GM12878 (cell line): ENCODE data around the gene SGPP2. TPM values are rescaled to one million over a fixed set of nuclear protein-coding genes. Genes with fewer than 3 reads are reported as not detected.

Experiments
- ATAC-seq: fragments of 200-7000 bp; cut with Tn5 transposase; 3 replicates; pipeline ENCODE4 v1.9.1; 2020; ENCODE audit warnings: mild to moderate bottlenecking, moderate library complexity
- BruUV-seq: library from RNA; stranded (reverse); fragments of 400-500 nt; replicated peaks from 2 replicates; lab custom pipeline; 2021; lab: Mats Ljungman, UMichigan
- CTCF ChIA-PET: fragments of 300-600 bp; sonication (Branson Sonifier 250); formaldehyde crosslinking; extraction: SDS; loops from one replicate; lab custom pipeline; 2021; ENCODE audit warnings: inconsistent platforms; lab: Yijun Ruan, JAX
- POLR2A ChIA-PET: fragments of 350-600 bp; formaldehyde crosslinking; extraction: SDS; loops from one replicate; lab custom pipeline; 2021; ENCODE audit warnings: inconsistent platforms; lab: Charles Lee
- RAD21 ChIA-PET: fragments of 300-600 bp; sonication (Branson Sonifier 250); formaldehyde crosslinking; loops from one replicate; lab custom pipeline; 2023; ENCODE audit warnings: antibody characterized with exemption; ENCODE audit not compliant: unreplicated experiment; lab: Charles Lee
- SMC1A ChIA-PET: fragments of 300-600 bp; sonication (Branson Sonifier 250); formaldehyde crosslinking; loops from one replicate; lab custom pipeline; 2023; ENCODE audit not compliant: unreplicated experiment, uncharacterized antibody; lab: Charles Lee
- DNase-seq: peaks from one replicate; pipeline ENCODE4 v3.0.0-alpha.2; 2011; ENCODE audit warnings: low read depth, low spot score
- FAIRE-seq: peaks from 3 replicates; lab custom pipeline; 2011; peaks lifted over from hg19 to GRCh38; lab: Jason Lieb, UNC
- H2AFZ ChIP-seq: 2 replicates; pipeline ENCODE4 v1.6.0; 2011; ENCODE audit warnings: low read depth, low read length, control low read depth; ENCODE audit not compliant: control insufficient read depth
- H3K27ac ChIP-seq: 2 replicates; pipeline ENCODE4 v1.5.1; 2011; ENCODE audit warnings: control low read depth; ENCODE audit not compliant: control insufficient read depth, insufficient read depth
- H3K27me3 ChIP-seq, 2 experiments: replicated peaks in 1 of 2; 2 replicates each; pipeline versions ENCODE4 v1.6.0 to v1.6.1; 2011; ENCODE audit warnings: low read length in 1 of 2; ENCODE audit not compliant: control insufficient read depth in 2 of 2, insufficient read depth in 2 of 2
- H3K36me3 ChIP-seq, 2 experiments: 2 replicates each; pipeline ENCODE4 v1.5.1; 2011; ENCODE audit warnings: low read length in 1 of 2; ENCODE audit not compliant: control insufficient read depth in 2 of 2, insufficient read depth in 2 of 2
- H3K4me1 ChIP-seq: 2 replicates; pipeline ENCODE4 v1.6.1; 2011; ENCODE audit warnings: mild to moderate bottlenecking, low read length, moderate library complexity, mixed read lengths; ENCODE audit not compliant: control insufficient read depth, insufficient read depth
- H3K4me2 ChIP-seq: 2 replicates; pipeline ENCODE4 v1.6.0; 2011; ENCODE audit warnings: control low read depth; ENCODE audit not compliant: control insufficient read depth, insufficient read depth
- H3K4me3 ChIP-seq: fragments of 200-600 bp; sonication (generic); 2 replicates; pipeline ENCODE4 v1.5.1; 2016
- H3K79me2 ChIP-seq: 2 replicates; pipeline ENCODE4 v1.6.0; 2011; ENCODE audit warnings: low read length; ENCODE audit not compliant: control insufficient read depth, insufficient read depth
- H3K9ac ChIP-seq: 2 replicates; pipeline ENCODE4 v1.8.0; 2011; ENCODE audit warnings: low read length, control low read depth, mixed read lengths; ENCODE audit not compliant: control insufficient read depth, insufficient read depth
- H3K9me3 ChIP-seq: replicated peaks from 3 replicates; pipeline ENCODE4 v1.5.1; 2011; ENCODE audit warnings: mild to moderate bottlenecking, low read length; ENCODE audit not compliant: control insufficient read depth, insufficient read depth
- H4K20me1 ChIP-seq: 2 replicates; pipeline ENCODE4 v1.6.0; 2011; ENCODE audit not compliant: control insufficient read depth, insufficient read depth
- BHLHE40 ChIP-seq, 2 experiments: fragments of 450-650 bp in 1 of 2; IDR thresholded peaks; 2 replicates each; pipeline ENCODE4 v1.6.1; 2011 to 2017; ENCODE audit warnings: low read depth in 2 of 2, borderline replicate concordance in 1 of 2, improper control_type of control experiment in 1 of 2, low read length in 1 of 2, mild to moderate bottlenecking in 1 of 2
- BMI1 ChIP-seq: fragments of 450-650 bp; IDR thresholded peaks from 2 replicates; pipeline ENCODE4 v1.6.1; 2016; ENCODE audit warnings: mild to moderate bottlenecking, moderate library complexity, borderline replicate concordance
- CTCF ChIP-seq, 3 experiments: IDR thresholded peaks in 2 of 3; conservative IDR thresholded peaks in 1 of 3; 2 replicates each; pipeline ENCODE4 v1.5.1; 2011; ENCODE audit warnings: low read depth in 3 of 3, low read length in 3 of 3, mild to moderate bottlenecking in 3 of 3, control low read depth in 2 of 3, moderate library complexity in 2 of 3, inconsistent platforms in 1 of 3, mixed read lengths in 1 of 3; ENCODE audit not compliant: control insufficient read depth in 2 of 3, insufficient read depth in 1 of 3; ENCODE audit errors: extremely low read depth in 1 of 3
- ETV6 ChIP-seq, 2 experiments: fragments of 450-650 bp in 1 of 2; IDR thresholded peaks in 1 of 2; conservative IDR thresholded peaks in 1 of 2; 2 replicates each; pipeline ENCODE4 v1.6.1; 2014; ENCODE audit warnings: antibody characterized with exemption in 1 of 2, borderline replicate concordance in 1 of 2, low read depth in 1 of 2, mild to moderate bottlenecking in 1 of 2, moderate library complexity in 1 of 2
- HCFC1 ChIP-seq: fragments of 150-350 bp; IDR thresholded peaks from 2 replicates; pipeline ENCODE4 v1.6.1; 2014; ENCODE audit warnings: low read length
- MLLT1 ChIP-seq: fragments of 450-650 bp; IDR thresholded peaks from 2 replicates; pipeline ENCODE4 v1.6.1; 2016; ENCODE audit warnings: mild to moderate bottlenecking
- MYB ChIP-seq: fragments of 150-350 bp; IDR thresholded peaks from 2 replicates; pipeline ENCODE4 v1.6.1; 2014; ENCODE audit warnings: mild to moderate bottlenecking, low read depth, low read length, borderline replicate concordance
- NFYB ChIP-seq: IDR thresholded peaks from 2 replicates; pipeline ENCODE4 v1.6.1; 2011; ENCODE audit warnings: low read depth, mild to moderate bottlenecking, low read length, improper control_type of control experiment, moderate library complexity; ENCODE audit not compliant: insufficient read depth
- PKNOX1 ChIP-seq: fragments of 450-650 bp; IDR thresholded peaks from 2 replicates; pipeline ENCODE4 v1.6.1; 2016; ENCODE audit warnings: mild to moderate bottlenecking
- RBBP5 ChIP-seq: fragments of 200-600 bp; sonication (generic); conservative IDR thresholded peaks from 2 replicates; pipeline ENCODE4 v1.6.1; 2016
- RUNX3 ChIP-seq: IDR thresholded peaks from 2 replicates; pipeline ENCODE4 v1.6.1; 2012; ENCODE audit warnings: low read length, inconsistent platforms
- SIX5 ChIP-seq: IDR thresholded peaks from 2 replicates; pipeline ENCODE4 v1.6.1; 2011; ENCODE audit warnings: mild to moderate bottlenecking, low read depth, low read length, moderate library complexity; ENCODE audit not compliant: severe bottlenecking
- SMAD5 ChIP-seq: IDR thresholded peaks from 2 replicates; pipeline ENCODE4 v1.6.1; 2016; ENCODE audit warnings: antibody characterized with exemption, low read depth
- SUPT20H ChIP-seq: IDR thresholded peaks from 2 replicates; pipeline ENCODE4 v1.6.1; 2011; ENCODE audit warnings: low read depth, mild to moderate bottlenecking, low read length, moderate library complexity, borderline replicate concordance; ENCODE audit not compliant: control insufficient read depth
- YBX1 ChIP-seq: fragments of 450-650 bp; IDR thresholded peaks from 2 replicates; pipeline ENCODE4 v1.6.1; 2016; ENCODE audit warnings: antibody characterized with exemption
- ZNF622 ChIP-seq: fragments of 450-650 bp; IDR thresholded peaks from 2 replicates; pipeline ENCODE4 v1.6.1; 2017; ENCODE audit warnings: mild to moderate bottlenecking, inconsistent platforms
- WGBS: methylation state at CpG from one replicate; pipeline ENCODE4 v1.1.6; 2016; ENCODE audit warnings: low lambda C conversion rate; ENCODE audit not compliant: insufficient replicate concordance, insufficient coverage; ENCODE audit errors: missing lambda C conversion rate; 5-methylcytosine and 5-hydroxymethylcytosine counted together
- in situ Hi-C: fragments of 300-500 bp; cut with MboI; formaldehyde crosslinking; loops from 9 replicates; pipeline ENCODE4 v1.14.3; 2018; ENCODE audit warnings: mixed read lengths
- intact Hi-C: fragments of 100-400 bp; cut with micrococcal nuclease; formaldehyde crosslinking; loops from one replicate; pipeline ENCODE4 v1.14.2; 2022; ENCODE audit not compliant: unreplicated experiment
- polyA plus RNA-seq, 11 experiments: library from polyadenylated mRNA; depleted of rRNA in 4 of 11; unstranded in 6 of 11; stranded (reverse) in 5 of 11; fragments of >200 nt; fragmentation: Nextera tagmentation in 4 of 11; fragmentation: Illumina TruSeq in 1 of 11; extraction: Ambion mirVana in 4 of 11; extraction: Trizol in 1 of 11; gene quantifications; 1 replicate in 1 of 11; 2 replicates in 10 of 11; pipeline versions ENCODE4 v1.2.1 to v1.2.3, GENCODE V29; 2011 to 2016; ENCODE audit warnings: inconsistent platforms in 2 of 11, missing spikeins in 2 of 11, low read depth in 1 of 11
- total RNA-seq, 4 experiments: library from RNA; depleted of rRNA in 3 of 4; stranded (reverse); fragments of >200 nt in 3 of 4; fragmentation: Illumina TruSeq in 1 of 4; extraction: Trizol in 1 of 4; gene quantifications; 2 replicates each; pipeline versions ENCODE4 v1.2.1 to v1.2.3, GENCODE V29; 2013 to 2021

Gene SGPP2
- total and polyA plus RNA-seq, 10 of the 15 experiments (the other 5 are each of a cell fraction or from before 2014, with no cell fraction given), result 3.5 to 84.9 (median 13.1) TPM

- Histone ChIP-seq H3K9ac (no peak overlapping the region), H3K4me1 (no peaks in the 10 kb centered on the region), H3K27me3 (no peaks in the 10 kb centered on the region), H3K27ac (no peak overlapping the region), H3K4me3 (no peak overlapping the region), H3K36me3 (no peaks in the 10 kb centered on the region; a peak in 1 of 4 replicates), H3K4me2 (no peak overlapping the region), H2AFZ (no peak overlapping the region), H4K20me1 (no peaks in the 10 kb centered on the region), H3K79me2 (no peaks in the 10 kb centered on the region), H3K9me3 (no peaks in the 10 kb centered on the region)
- ATAC-seq (no peak), DNase-seq (no peak), FAIRE-seq (no peak)
- no TSS peak for BruUV-seq
- ChIA-PET POLR2A (interaction anchor here (0.5 kb wide), 1 partner anchor 197 kb away, joined by 5 read pairs; no protein-coding TSS in a partner anchor), RAD21 (interaction anchor here (0.6 kb wide), 2 partner anchors 74 to 229 kb away, joined by 3 read pairs; no protein-coding TSS in a partner anchor), SMC1A (interaction anchor here (1.2 kb wide), 1 partner anchor 201 kb away, joined by 3 read pairs; no protein-coding TSS in a partner anchor), CTCF (interaction anchor here (1.2 to 2.4 kb wide), 5 partner anchors 9 to 228 kb away, joined by 3 to 13 read pairs (median 5); no protein-coding TSS in a partner anchor)
- 91% methylated on average over 6 of the region's 6 CpGs for WGBS
- intact Hi-C loops, result no loop called here
- in situ Hi-C loops, result no loop called here
- TF ChIP-seq NFYB, result no peak
- no peak for TF ChIP-seq MLLT1
- no peak for TF ChIP-seq YBX1
- TF ChIP-seq MYB, result no peak
- no peak for TF ChIP-seq HCFC1
- no peak for TF ChIP-seq RUNX3
- no peak for TF ChIP-seq CTCF (IDR thresholded peaks at IDR 0.05 in 2 of 3, conservative IDR thresholded peaks at IDR 0.05 in 1 of 3; ENCODE audit: control insufficient read depth in 2 of 3, extremely low read depth in 1 of 3, insufficient read depth in 1 of 3, low read depth in 3 of 3, low read length in 3 of 3)
- no peak for TF ChIP-seq SMAD5
- TF ChIP-seq ETV6 (conservative IDR thresholded peaks at IDR 0.05 in 1 of 2, IDR thresholded peaks at IDR 0.05 in 1 of 2; ENCODE audit: borderline replicate concordance in 1 of 2, low read depth in 1 of 2), result no peak
- no peak for TF ChIP-seq RBBP5
- no peak for TF ChIP-seq ZNF622
- no peak for TF ChIP-seq BMI1
- no peak for TF ChIP-seq BHLHE40 (IDR thresholded peaks at IDR 0.05; ENCODE audit: borderline replicate concordance in 1 of 2, low read depth in 2 of 2, low read length in 1 of 2)
- TF ChIP-seq PKNOX1, result no peak
- TF ChIP-seq SIX5, result no peak
- no peak for TF ChIP-seq SUPT20H
Measured at GRCh38 chr2:222545823-222546795, 121.8 kb downstream of the SGPP2 start.
